Body of pancreas (tissue), 4 donors: ENCODE data around the gene PSMD3. TPM values are rescaled to one million over a fixed set of nuclear protein-coding genes. Genes with fewer than 3 reads are reported as not detected.

ENCODE experiments used
- ATAC-seq: fragments of 150-250 bp; one replicate; pipeline ENCODE4 v1.9.1; 2016
- DNase-seq, 4 donors: peaks; one replicate each; pipeline ENCODE4 v3.0.0-alpha.2; 2019
- H3K27ac ChIP-seq, 4 donors: fragments of 200-600 bp; sonication (generic); 1 replicate in 3 of 4; 2 replicates in 1 of 4; pipeline versions ENCODE4 v1.5.1 to v1.6.1; 2016 to 2019; ENCODE audit warnings: mild to moderate bottlenecking in 1 of 4, mixed read lengths in 1 of 4, moderate library complexity in 1 of 4
- H3K27me3 ChIP-seq, 2 donors: fragments of 200-600 bp; sonication (generic); one replicate each; pipeline ENCODE4 v1.6.0; 2016; ENCODE audit warnings: mild to moderate bottlenecking in 1 of 2
- H3K36me3 ChIP-seq, 2 donors: fragments of 200-600 bp; sonication (generic); replicated peaks in 1 of 2; 2 replicates each; pipeline ENCODE4 v1.5.1; 2016; ENCODE audit warnings: low read depth in 2 of 2; ENCODE audit not compliant: insufficient read depth in 1 of 2
- H3K4me1 ChIP-seq: fragments of 200-600 bp; sonication (generic); one replicate; pipeline ENCODE4 v1.6.0; 2016
- H3K4me3 ChIP-seq, 2 donors: fragments of 200-600 bp; sonication (generic); 1 replicate in 1 of 2; 2 replicates in 1 of 2; pipeline ENCODE4 v1.5.1; 2016 to 2019
- H3K9me3 ChIP-seq, 3 donors: fragments of 200-600 bp; sonication (generic); 1 replicate in 2 of 3; 2 replicates in 1 of 3; pipeline ENCODE4 v1.5.1; 2016
- CTCF ChIP-seq, 7 experiments: fragments of 450-650 bp in 4 of 7; fragments of 200-600 bp in 3 of 7; sonication (generic) in 3 of 7; IDR thresholded peaks; one replicate each; pipeline ENCODE4 v1.5.1; 2016 to 2019; ENCODE audit warnings: antibody characterized with exemption in 7 of 7
- POLR2A ChIP-seq, 3 donors: fragments of 450-650 bp; IDR thresholded peaks; one replicate each; pipeline ENCODE4 v1.6.1; 2016; ENCODE audit warnings: antibody characterized with exemption in 3 of 3, mild to moderate bottlenecking in 2 of 3
- WGBS, 2 donors: methylation state at CpG; one replicate each; pipeline ENCODE4 v1.1.5; 2017; 5-methylcytosine and 5-hydroxymethylcytosine counted together
- intact Hi-C: fragments of 100-400 bp; cut with DNase I; formaldehyde crosslinking; loops from one replicate; pipeline ENCODE4 v1.15.1; 2023
- total RNA-seq, 2 donors: library from RNA; depleted of rRNA; stranded (reverse); fragments of >200 nt; gene quantifications; one replicate each; pipeline ENCODE4 v1.1.0, GENCODE V29; 2016

PSMD3 gene
- total RNA-seq, 2 donors from 2014 or later: 39.6 to 40.2 TPM

GRCh38 chr17:40033339-40033738, 52.7 kb downstream of the PSMD3 start:
- WGBS, 2 donors: 34 to 60% methylated on average over 8 of the region's 8 CpGs
- H3K4me1 ChIP-seq: peaks cover 56% of the 10 kb centered on the region

GRCh38 chr17:40034426-40035161, 54.0 kb downstream of the PSMD3 start:
- Histone ChIP-seq H3K27me3 (no peaks in the 10 kb centered on the region), H3K9me3 (no peaks in the 10 kb centered on the region), H3K4me1 (peaks cover 66% of the 10 kb centered on the region), H3K4me3 (no peak overlapping the region), H3K36me3 (peaks cover 0 to 3% of the 10 kb centered on the region in 2 donors), H3K27ac (peak overlapping the region in 1 of 4 donors; percentile 94)
- ATAC-seq (no peak), DNase-seq (no peak)
- intact Hi-C loops: no loop called here
- WGBS, 2 donors: 71 to 76% methylated on average over 7 to 8 of the region's 8 CpGs
- no peak for TF ChIP-seq CTCF (IDR thresholded peaks at IDR 0.05)

More at GRCh38 chr17:40033339-40033738, 52.7 kb downstream of the PSMD3 start:
- Histone ChIP-seq H3K27ac (peak overlapping the region; percentile 72 to 94 (median 82)), H3K27me3 (no peaks in the 10 kb centered on the region), H3K4me3 (no peak overlapping the region), H3K36me3 (peaks cover 0 to 11% of the 10 kb centered on the region in 2 donors), H3K9me3 (no peaks in the 10 kb centered on the region)
- intact Hi-C loops: no loop called here
- ATAC-seq (peak; percentile 62), DNase-seq (peak; percentile 66 to 79 (median 69))
- TF ChIP-seq CTCF (IDR thresholded peaks at IDR 0.05): no peak
- no peak for TF ChIP-seq POLR2A (IDR thresholded peaks at IDR 0.05)

- ATAC-seq (no peak), DNase-seq (peak in 1 of 4 donors; percentile 31)
- H3K4me3 ChIP-seq: no peak overlapping the region
- TF ChIP-seq CTCF (IDR thresholded peaks at IDR 0.05): peak in 6 of 7 experiments; percentile 17 to 37 (median 30)
- no peak for TF ChIP-seq POLR2A (IDR thresholded peaks at IDR 0.05)
- H3K27ac ChIP-seq: no peak overlapping the region
- no peaks in the 10 kb centered on the region for H3K27me3 ChIP-seq
- H3K4me1 ChIP-seq: peaks cover 60% of the 10 kb centered on the region
- intact Hi-C loops: no loop called here
- no peaks in the 10 kb centered on the region for H3K36me3 ChIP-seq
- 35 to 48% methylated on average over 4 to 12 of the region's 12 CpGs for WGBS, 2 donors
- H3K9me3 ChIP-seq: no peaks in the 10 kb centered on the region
Measured at GRCh38 chr17:40035162-40035559, 54.6 kb downstream of the PSMD3 start.

GRCh38 chr17:40038882-40039513, 58.4 kb downstream of the PSMD3 start:
- TF ChIP-seq POLR2A (IDR thresholded peaks at IDR 0.05) (no peak), CTCF (IDR thresholded peaks at IDR 0.05) (peak in 6 of 7 experiments; percentile 44 to 68 (median 62))
- H3K27me3 ChIP-seq: no peaks in the 10 kb centered on the region
- intact Hi-C loops: no loop called here
- H3K4me3 ChIP-seq: no peak overlapping the region
- 23 to 32% methylated on average over 9 to 11 of the region's 11 CpGs for WGBS, 2 donors
- H3K9me3 ChIP-seq: no peaks in the 10 kb centered on the region
- ATAC-seq (peak; percentile 91), DNase-seq (peak; percentile 73 to 81 (median 78))
- no peaks in the 10 kb centered on the region for H3K36me3 ChIP-seq
- H3K4me1 ChIP-seq: peaks cover 23% of the 10 kb centered on the region
- H3K27ac ChIP-seq: peak overlapping the region in 3 of 4 donors; percentile 20 to 65 (median 57)
